Cardiac fibroblast (primary cell): ENCODE results near the gene KIF1A.

ENCODE experiments used
- DNase-seq, 2 donors: peaks; one replicate each; pipeline versions ENCODE4 v3.0.0 to v3.0.0-alpha.2; 2010; ENCODE audit warnings: low read depth in 2 of 2
- H3K4me3 ChIP-seq, 2 donors: replicated peaks in 1 of 2; 1 replicate in 1 of 2; 2 replicates in 1 of 2; pipeline ENCODE4 v1.5.1; 2011; ENCODE audit warnings: low read depth in 2 of 2, low read length in 2 of 2, mild to moderate bottlenecking in 2 of 2, moderate library complexity in 1 of 2
- CTCF ChIP-seq: IDR thresholded peaks from one replicate; pipeline ENCODE4 v1.5.1; 2011; ENCODE audit warnings: low read depth, mild to moderate bottlenecking, low read length, inconsistent platforms

KIF1A gene

GRCh38 chr2:240840435-240841060 is 20.5 kb upstream of the KIF1A start:
- no peak overlapping the region for H3K4me3 ChIP-seq
- DNase-seq = peak; percentile 76 to 79
- TF ChIP-seq CTCF = peak; percentile 70

- DNase-seq = peak; percentile 9 to 17
- no peak overlapping the region for H3K4me3 ChIP-seq
- TF ChIP-seq CTCF = no peak
Observed at GRCh38 chr2:240839152-240840143, 19.4 kb upstream of the KIF1A start.

- no peak for DNase-seq
- TF ChIP-seq CTCF = no peak
- no peak overlapping the region for H3K4me3 ChIP-seq
Observed at GRCh38 chr2:240837621-240838020, 17.6 kb upstream of the KIF1A start.

GRCh38 chr2:240836781-240837467 is 16.9 kb upstream of the KIF1A start:
- H3K4me3 ChIP-seq = no peak overlapping the region
- TF ChIP-seq CTCF = no peak
- DNase-seq = peak; percentile 60 to 73

GRCh38 chr2:240835528-240835927 is 15.5 kb upstream of the KIF1A start:
- no peak overlapping the region for H3K4me3 ChIP-seq
- no peak for TF ChIP-seq CTCF
- no peak for DNase-seq

GRCh38 chr2:240834377-240834975 is 14.5 kb upstream of the KIF1A start:
- H3K4me3 ChIP-seq = no peak overlapping the region
- DNase-seq = no peak
- no peak for TF ChIP-seq CTCF
